HEK293 (cell line): Measurements from ENCODE around the gene TCOF1.

Experiments used
- CTCF ChIA-PET: fragments of 350-600 bp; formaldehyde crosslinking; extraction: SDS; loops from one replicate; lab custom pipeline; 2021; ENCODE audit warnings: antibody characterized with exemption; lab: Yijun Ruan, JAX
- POLR2A ChIA-PET: fragments of 300-600 bp; formaldehyde crosslinking; extraction: SDS; loops from one replicate; lab custom pipeline; 2020; ENCODE audit warnings: antibody characterized with exemption, inconsistent platforms; lab: Yijun Ruan, JAX
- H3K27ac ChIP-seq: fragments of 200-500 bp; sonication (Bioruptor generic); 2 replicates; pipeline ENCODE4 v1.5.1; 2014; ENCODE audit warnings: low read depth, low read length, control low read depth, inconsistent platforms; ENCODE audit errors: extremely low read depth
- H3K36me3 ChIP-seq, 2 experiments: fragments of 200-500 bp in 1 of 2; sonication (Bioruptor generic) in 1 of 2; 1 replicate in 1 of 2; 2 replicates in 1 of 2; pipeline ENCODE4 v1.5.1; 2014 to 2017; ENCODE audit warnings: inconsistent platforms in 2 of 2, low read length in 2 of 2; ENCODE audit not compliant: control insufficient read depth in 2 of 2, insufficient read depth in 1 of 2
- H3K4me1 ChIP-seq: fragments of 200-500 bp; sonication (Bioruptor generic); 2 replicates; pipeline ENCODE4 v1.5.1; 2014; ENCODE audit warnings: mild to moderate bottlenecking, low read length, inconsistent platforms; ENCODE audit not compliant: control insufficient read depth, insufficient read depth
- H3K4me3 ChIP-seq: 2 replicates; pipeline ENCODE4 v1.5.1; 2011; ENCODE audit warnings: low read depth, mild to moderate bottlenecking, control low read depth, low read length, moderate library complexity
- H3K9me3 ChIP-seq: fragments of 200-500 bp; sonication (Bioruptor generic); 2 replicates; pipeline ENCODE4 v1.5.1; 2014; ENCODE audit warnings: low read depth, low read length, inconsistent platforms; ENCODE audit not compliant: control insufficient read depth, insufficient read depth
- GLIS1 ChIP-seq: fragments of 450-650 bp; formaldehyde crosslinking; IDR thresholded peaks from 2 replicates; pipeline ENCODE4 v1.5.1; 2016; ENCODE audit warnings: missing biosample characterization, missing genetic modification characterization
- MYNN ChIP-seq: fragments of 450-650 bp; formaldehyde crosslinking; IDR thresholded peaks from 2 replicates; pipeline ENCODE4 v1.5.1; 2016; ENCODE audit warnings: missing biosample characterization, missing genetic modification characterization, borderline replicate concordance
- MZF1 ChIP-seq: fragments of 450-650 bp; formaldehyde crosslinking; IDR thresholded peaks from 2 replicates; pipeline ENCODE4 v1.5.1; 2017; ENCODE audit warnings: missing biosample characterization, missing genetic modification characterization, borderline replicate concordance
- OVOL3 ChIP-seq: fragments of 450-650 bp; formaldehyde crosslinking; IDR thresholded peaks from 2 replicates; pipeline ENCODE4 v1.5.1; 2016; ENCODE audit warnings: missing biosample characterization, missing genetic modification characterization
- SP3 ChIP-seq: fragments of 450-650 bp; formaldehyde crosslinking; IDR thresholded peaks from 2 replicates; pipeline ENCODE4 v1.5.1; 2016; ENCODE audit warnings: missing biosample characterization, missing genetic modification characterization
- ZIC2 ChIP-seq: fragments of 450-650 bp; formaldehyde crosslinking; IDR thresholded peaks from 2 replicates; pipeline ENCODE4 v1.5.1; 2016; ENCODE audit warnings: missing biosample characterization, missing genetic modification characterization
- ZNF366 ChIP-seq: fragments of 450-650 bp; formaldehyde crosslinking; conservative IDR thresholded peaks from 2 replicates; pipeline ENCODE4 v1.5.1; 2016; ENCODE audit warnings: missing biosample characterization, missing genetic modification characterization
- ZNF423 ChIP-seq: fragments of 450-650 bp; formaldehyde crosslinking; IDR thresholded peaks from 2 replicates; pipeline ENCODE4 v1.5.1; 2016; ENCODE audit warnings: missing biosample characterization, missing genetic modification characterization
- ZNF600 ChIP-seq: fragments of 450-650 bp; formaldehyde crosslinking; IDR thresholded peaks from 2 replicates; pipeline ENCODE4 v1.5.1; 2016; ENCODE audit warnings: missing biosample characterization, missing genetic modification characterization
- ZNF623 ChIP-seq: fragments of 450-650 bp; formaldehyde crosslinking; IDR thresholded peaks from 2 replicates; pipeline ENCODE4 v1.5.1; 2016; ENCODE audit warnings: missing biosample characterization, missing genetic modification characterization
- TF ChIP-seq, protein P1 (sequence below): fragments of 450-650 bp; IDR thresholded peaks from 2 replicates; pipeline ENCODE4 v1.5.1; 2018; ENCODE audit warnings: missing biosample characterization, missing genetic modification characterization
- TF ChIP-seq, protein P2 (sequence below): fragments of 450-650 bp; formaldehyde crosslinking; IDR thresholded peaks from 2 replicates; pipeline ENCODE4 v1.5.1; 2016; ENCODE audit warnings: missing biosample characterization, missing genetic modification characterization

TCOF1 gene

DNA sequence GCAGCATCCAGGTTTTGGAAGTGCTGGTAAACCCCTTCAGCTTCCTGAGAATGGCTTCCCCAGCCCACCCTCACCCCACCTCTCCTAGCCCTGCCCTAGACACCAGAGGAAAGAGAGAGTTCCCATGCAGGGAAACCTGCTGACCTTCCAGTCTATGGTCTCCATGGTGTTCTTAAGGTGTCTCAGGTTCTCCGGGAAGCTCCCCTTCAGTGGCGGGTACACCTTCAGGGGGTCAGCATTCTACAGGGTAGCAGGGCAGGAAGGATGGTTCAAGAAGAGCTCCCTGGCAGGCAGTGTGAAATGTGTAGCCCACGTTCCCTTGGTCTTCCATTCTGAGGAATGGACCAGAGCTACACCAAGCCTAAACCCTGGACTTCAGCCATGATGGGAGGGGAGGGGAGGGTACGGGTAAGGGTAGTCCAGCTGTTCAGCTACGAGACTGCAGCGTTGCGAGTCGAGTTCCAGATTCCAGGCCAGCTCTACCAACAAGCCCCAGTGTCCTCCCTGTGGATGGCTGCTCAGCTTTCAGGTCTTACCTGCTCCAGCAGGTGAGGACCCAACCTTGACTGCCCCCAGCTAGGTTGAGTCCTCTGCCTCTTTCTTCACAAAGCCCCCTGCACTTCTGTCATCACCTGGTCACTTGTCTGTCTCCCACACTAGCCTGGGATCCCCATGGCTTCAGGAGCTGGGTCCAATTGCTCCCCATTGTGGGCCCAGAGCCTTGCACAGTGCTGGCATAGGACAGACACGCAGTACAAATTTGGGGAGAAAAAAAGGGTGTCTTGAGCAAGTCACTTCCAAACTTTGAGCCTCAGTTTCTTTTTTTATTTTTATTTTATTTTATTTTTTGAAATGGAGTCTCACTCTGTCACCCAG, 47.7 kb downstream of the TCOF1 start:
- no peaks in the 10 kb centered on the region for H3K9me3 ChIP-seq
- no peak overlapping the region for H3K27ac ChIP-seq
- TF ChIP-seq, protein P1, sequence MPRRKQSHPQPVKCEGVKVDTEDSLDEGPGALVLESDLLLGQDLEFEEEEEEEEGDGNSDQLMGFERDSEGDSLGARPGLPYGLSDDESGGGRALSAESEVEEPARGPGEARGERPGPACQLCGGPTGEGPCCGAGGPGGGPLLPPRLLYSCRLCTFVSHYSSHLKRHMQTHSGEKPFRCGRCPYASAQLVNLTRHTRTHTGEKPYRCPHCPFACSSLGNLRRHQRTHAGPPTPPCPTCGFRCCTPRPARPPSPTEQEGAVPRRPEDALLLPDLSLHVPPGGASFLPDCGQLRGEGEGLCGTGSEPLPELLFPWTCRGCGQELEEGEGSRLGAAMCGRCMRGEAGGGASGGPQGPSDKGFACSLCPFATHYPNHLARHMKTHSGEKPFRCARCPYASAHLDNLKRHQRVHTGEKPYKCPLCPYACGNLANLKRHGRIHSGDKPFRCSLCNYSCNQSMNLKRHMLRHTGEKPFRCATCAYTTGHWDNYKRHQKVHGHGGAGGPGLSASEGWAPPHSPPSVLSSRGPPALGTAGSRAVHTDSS = no peak
- TF ChIP-seq, protein P2, sequence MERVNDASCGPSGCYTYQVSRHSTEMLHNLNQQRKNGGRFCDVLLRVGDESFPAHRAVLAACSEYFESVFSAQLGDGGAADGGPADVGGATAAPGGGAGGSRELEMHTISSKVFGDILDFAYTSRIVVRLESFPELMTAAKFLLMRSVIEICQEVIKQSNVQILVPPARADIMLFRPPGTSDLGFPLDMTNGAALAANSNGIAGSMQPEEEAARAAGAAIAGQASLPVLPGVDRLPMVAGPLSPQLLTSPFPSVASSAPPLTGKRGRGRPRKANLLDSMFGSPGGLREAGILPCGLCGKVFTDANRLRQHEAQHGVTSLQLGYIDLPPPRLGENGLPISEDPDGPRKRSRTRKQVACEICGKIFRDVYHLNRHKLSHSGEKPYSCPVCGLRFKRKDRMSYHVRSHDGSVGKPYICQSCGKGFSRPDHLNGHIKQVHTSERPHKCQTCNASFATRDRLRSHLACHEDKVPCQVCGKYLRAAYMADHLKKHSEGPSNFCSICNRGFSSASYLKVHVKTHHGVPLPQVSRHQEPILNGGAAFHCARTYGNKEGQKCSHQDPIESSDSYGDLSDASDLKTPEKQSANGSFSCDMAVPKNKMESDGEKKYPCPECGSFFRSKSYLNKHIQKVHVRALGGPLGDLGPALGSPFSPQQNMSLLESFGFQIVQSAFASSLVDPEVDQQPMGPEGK (tag by site-specific recombination) = no peak
- 0 out of 2 replicates have a peak, but pooled peaks have one; percentile 17 for TF ChIP-seq ZNF600
- TF ChIP-seq MZF1 (tag by site-specific recombination) = no peak
- TF ChIP-seq ZNF366 (tag by site-specific recombination) = no peak
- no peak for TF ChIP-seq MYNN (tag by site-specific recombination)
- TF ChIP-seq ZIC2 (tag by site-specific recombination) = no peak
- TF ChIP-seq ZNF423 = no peak
- POLR2A ChIA-PET = interaction anchor here (0.5 to 0.7 kb wide), 2 partner anchors 8 to 29 kb away, joined by 4 to 6 read pairs; no protein-coding TSS in a partner anchor
- H3K36me3 ChIP-seq = peaks cover 0 to 31% of the 10 kb centered on the region in 2 experiments; a peak in 1 of 3 replicates
- CTCF ChIA-PET = interaction anchor here (0.7 to 1.0 kb wide), 2 partner anchors 31 to 245 kb away, joined by 3 to 4 read pairs; no protein-coding TSS in a partner anchor
- no peak overlapping the region for H3K4me3 ChIP-seq
- peaks cover under 1% of the 10 kb centered on the region; the same call in 1 of the 2 replicates for H3K4me1 ChIP-seq

GRCh38 chr5:150406103-150406722, 48.7 kb downstream of the TCOF1 start:
- POLR2A ChIA-PET = no interaction called here
- H3K4me1 ChIP-seq = peaks cover 3% of the 10 kb centered on the region; the same call in 1 of the 2 replicates
- CTCF ChIA-PET = interaction anchor here (0.6 to 0.7 kb wide), 2 partner anchors 246 to 541 kb away, joined by 3 read pairs; no protein-coding TSS in a partner anchor

GRCh38 chr5:150406723-150407095, 49.2 kb downstream of the TCOF1 start:
- ChIA-PET POLR2A (no interaction called here), CTCF (interaction anchor here (0.6 kb wide), 1 partner anchor 542 kb away, joined by 3 read pairs; no protein-coding TSS in a partner anchor)
- peaks cover 0 to 16% of the 10 kb centered on the region in 2 experiments; a peak in 1 of 3 replicates for H3K36me3 ChIP-seq
- H3K27ac ChIP-seq = no peak overlapping the region
- H3K9me3 ChIP-seq = no peaks in the 10 kb centered on the region
- H3K4me1 ChIP-seq = peaks cover 3% of the 10 kb centered on the region; the same call in 1 of the 2 replicates
- TF ChIP-seq ZNF623 (tag by site-specific recombination) (no peak), GLIS1 (tag by site-specific recombination) (peak; percentile 47), ZIC2 (tag by site-specific recombination) (peak; percentile 51; the same call in 1 of the 2 replicates), SP3 (tag by site-specific recombination) (peak; percentile 38)
- no peak overlapping the region for H3K4me3 ChIP-seq

More at GRCh38 chr5:150406103-150406722, 48.7 kb downstream of the TCOF1 start:
- peak; percentile 31; the same call in 1 of the 2 replicates for TF ChIP-seq ZNF600
- no peak for TF ChIP-seq OVOL3 (tag by site-specific recombination)
- H3K27ac ChIP-seq = no peak overlapping the region
- no peaks in the 10 kb centered on the region for H3K9me3 ChIP-seq
- peaks cover 0 to 21% of the 10 kb centered on the region in 2 experiments; a peak in 1 of 3 replicates for H3K36me3 ChIP-seq
- no peak overlapping the region for H3K4me3 ChIP-seq
